Smooth muscle cell (in vitro differentiated cells): Measurements from ENCODE around the gene GALNT18. TPM values are rescaled to one million over a fixed set of nuclear protein-coding genes. Genes with fewer than 3 reads are reported as not detected.

Experiments used
- DNase-seq: peaks from one replicate; lab custom pipeline; 2025; ENCODE audit not compliant: unreplicated experiment; lab: John Stamatoyannopoulos, UW
- H2AFZ ChIP-seq: fragments of 200-600 bp; sonication (generic); 2 replicates; pipeline ENCODE4 v1.6.0; 2016; ENCODE audit warnings: antibody characterized with exemption, low read depth, mild to moderate bottlenecking
- H3F3A ChIP-seq: fragments of 200-600 bp; sonication (generic); 2 replicates; pipeline ENCODE4 v1.6.0; 2017; ENCODE audit warnings: antibody characterized with exemption, low read depth
- H3K27ac ChIP-seq: fragments of 200-600 bp; sonication (generic); 2 replicates; pipeline ENCODE4 v1.5.1; 2016; ENCODE audit warnings: low read depth, mild to moderate bottlenecking
- H3K27me3 ChIP-seq: fragments of 200-600 bp; sonication (generic); 2 replicates; pipeline ENCODE4 v1.6.1; 2016; ENCODE audit warnings: low read depth, mild to moderate bottlenecking
- H3K36me3 ChIP-seq: fragments of 200-600 bp; sonication (generic); 2 replicates; pipeline ENCODE4 v1.5.1; 2016; ENCODE audit warnings: low read depth
- H3K4me1 ChIP-seq: fragments of 200-600 bp; sonication (generic); 2 replicates; pipeline ENCODE4 v1.5.1; 2016; ENCODE audit warnings: low read depth
- H3K4me2 ChIP-seq: fragments of 200-600 bp; sonication (generic); 2 replicates; pipeline ENCODE4 v1.6.0; 2016; ENCODE audit warnings: mild to moderate bottlenecking
- H3K4me3 ChIP-seq: fragments of 200-600 bp; sonication (generic); 2 replicates; pipeline ENCODE4 v1.5.1; 2016; ENCODE audit warnings: mild to moderate bottlenecking
- H3K79me2 ChIP-seq: fragments of 200-600 bp; sonication (generic); 2 replicates; pipeline ENCODE4 v1.6.0; 2016; ENCODE audit warnings: low read depth, mild to moderate bottlenecking
- H3K9ac ChIP-seq: fragments of 200-600 bp; sonication (generic); 2 replicates; pipeline ENCODE4 v1.6.0; 2016; ENCODE audit warnings: low read depth
- H3K9me3 ChIP-seq: fragments of 200-600 bp; sonication (generic); replicated peaks from 2 replicates; pipeline ENCODE4 v1.5.1; 2016; ENCODE audit warnings: low read depth
- H4K20me1 ChIP-seq: fragments of 200-600 bp; sonication (generic); 2 replicates; pipeline ENCODE4 v1.6.0; 2016; ENCODE audit warnings: low read depth
- WGBS: methylation state at CpG from one replicate; pipeline ENCODE4 v1.1.7; 2016; ENCODE audit warnings: low lambda C conversion rate; 5-methylcytosine and 5-hydroxymethylcytosine counted together
- polyA plus RNA-seq: library from polyadenylated mRNA; unstranded; fragments of >200 nt; fragmentation: Nextera tagmentation; extraction: Ambion mirVana; gene quantifications from 2 replicates; pipeline ENCODE4 v1.2.1, GENCODE V29; 2016
- total RNA-seq: library from RNA; depleted of rRNA; stranded (reverse); fragments of >200 nt; gene quantifications from 2 replicates; pipeline ENCODE4 v1.2.3, GENCODE V29; 2014
- TF ChIP-seq, protein P1 (sequence below): fragments of 200-600 bp; sonication (generic); IDR thresholded peaks from 2 replicates; pipeline ENCODE4 v1.5.1; 2017; ENCODE audit warnings: borderline replicate concordance, mild to moderate bottlenecking, antibody characterized with exemption; ENCODE audit not compliant: insufficient read depth, poor library complexity, severe bottlenecking

GALNT18 gene
- total and polyA plus RNA-seq, 2 experiments from 2014 or later = 11.5 to 16.3 TPM

DNA sequence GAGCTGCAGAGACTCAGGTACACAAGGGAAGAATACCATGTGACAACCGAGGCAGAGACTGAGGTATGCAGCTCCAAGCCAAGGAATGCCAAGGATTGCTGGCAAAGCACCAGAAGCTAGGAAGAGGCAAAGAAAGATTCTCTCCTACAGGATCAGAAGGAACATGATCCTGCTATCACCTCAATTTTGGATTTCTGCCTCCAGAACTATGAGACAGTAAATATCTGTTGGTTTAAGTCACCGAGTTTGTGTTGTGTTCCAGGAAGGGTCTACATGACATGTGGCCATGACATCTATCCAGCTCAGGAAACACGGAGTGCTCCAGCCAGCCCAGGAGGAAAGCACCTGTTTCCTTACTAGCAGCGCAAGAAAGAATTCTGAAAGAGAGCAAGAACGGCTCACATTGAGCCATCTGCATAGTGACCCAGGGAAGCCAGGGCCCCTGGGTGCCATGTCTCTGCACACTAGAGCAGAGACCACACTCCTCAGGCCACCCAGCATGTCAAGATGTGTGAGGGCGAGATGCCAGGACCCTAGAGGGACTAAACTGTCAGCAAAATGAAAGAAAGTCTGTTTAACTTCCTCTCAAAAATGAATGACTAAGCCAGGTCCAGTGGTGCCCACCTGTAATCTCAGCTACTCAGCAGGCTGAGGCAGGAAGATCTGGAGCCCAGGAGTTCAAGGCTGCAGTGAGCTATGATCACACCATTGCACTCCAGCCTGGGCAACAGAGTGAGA, 35.6 kb upstream of the GALNT18 start:
- H3K27ac ChIP-seq = no peak overlapping the region
- no peaks in the 10 kb centered on the region for H3F3A ChIP-seq
- no peak overlapping the region for H2AFZ ChIP-seq
- peaks cover 39% of the 10 kb centered on the region for H3K27me3 ChIP-seq
- H3K9ac ChIP-seq = no peak overlapping the region
- no peaks in the 10 kb centered on the region for H3K4me1 ChIP-seq
- H3K9me3 ChIP-seq = no peaks in the 10 kb centered on the region
- no peaks in the 10 kb centered on the region for H4K20me1 ChIP-seq
- H3K4me2 ChIP-seq = no peak overlapping the region
- H3K79me2 ChIP-seq = no peaks in the 10 kb centered on the region
- no peak for DNase-seq
- H3K36me3 ChIP-seq = no peaks in the 10 kb centered on the region
- 88% methylated on average over 6 of the region's 6 CpGs for WGBS
- H3K4me3 ChIP-seq = no peak overlapping the region
- TF ChIP-seq, protein P1, sequence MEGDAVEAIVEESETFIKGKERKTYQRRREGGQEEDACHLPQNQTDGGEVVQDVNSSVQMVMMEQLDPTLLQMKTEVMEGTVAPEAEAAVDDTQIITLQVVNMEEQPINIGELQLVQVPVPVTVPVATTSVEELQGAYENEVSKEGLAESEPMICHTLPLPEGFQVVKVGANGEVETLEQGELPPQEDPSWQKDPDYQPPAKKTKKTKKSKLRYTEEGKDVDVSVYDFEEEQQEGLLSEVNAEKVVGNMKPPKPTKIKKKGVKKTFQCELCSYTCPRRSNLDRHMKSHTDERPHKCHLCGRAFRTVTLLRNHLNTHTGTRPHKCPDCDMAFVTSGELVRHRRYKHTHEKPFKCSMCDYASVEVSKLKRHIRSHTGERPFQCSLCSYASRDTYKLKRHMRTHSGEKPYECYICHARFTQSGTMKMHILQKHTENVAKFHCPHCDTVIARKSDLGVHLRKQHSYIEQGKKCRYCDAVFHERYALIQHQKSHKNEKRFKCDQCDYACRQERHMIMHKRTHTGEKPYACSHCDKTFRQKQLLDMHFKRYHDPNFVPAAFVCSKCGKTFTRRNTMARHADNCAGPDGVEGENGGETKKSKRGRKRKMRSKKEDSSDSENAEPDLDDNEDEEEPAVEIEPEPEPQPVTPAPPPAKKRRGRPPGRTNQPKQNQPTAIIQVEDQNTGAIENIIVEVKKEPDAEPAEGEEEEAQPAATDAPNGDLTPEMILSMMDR = no peak

DNA sequence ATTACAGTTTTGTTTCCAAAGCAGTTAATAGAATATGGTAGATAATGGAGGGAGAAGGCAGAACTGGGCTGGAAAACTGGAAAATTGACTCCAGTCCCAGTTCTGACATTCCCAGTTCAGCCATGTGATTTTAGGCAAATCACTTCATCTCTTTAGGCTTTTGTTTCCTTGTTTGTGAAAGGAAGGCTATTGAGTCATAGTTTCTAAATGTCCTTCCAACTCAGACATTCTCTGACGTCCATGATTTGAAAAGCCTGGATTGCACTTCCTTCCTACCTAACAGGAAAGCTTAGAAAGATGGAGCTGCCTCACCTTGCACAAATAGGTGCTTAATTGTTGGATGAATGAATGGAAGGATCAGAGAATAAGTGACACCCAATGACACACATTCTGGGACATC, 19.8 kb upstream of the GALNT18 start:
- no peaks in the 10 kb centered on the region for H3K79me2 ChIP-seq
- TF ChIP-seq, protein P1 = no peak

DNA sequence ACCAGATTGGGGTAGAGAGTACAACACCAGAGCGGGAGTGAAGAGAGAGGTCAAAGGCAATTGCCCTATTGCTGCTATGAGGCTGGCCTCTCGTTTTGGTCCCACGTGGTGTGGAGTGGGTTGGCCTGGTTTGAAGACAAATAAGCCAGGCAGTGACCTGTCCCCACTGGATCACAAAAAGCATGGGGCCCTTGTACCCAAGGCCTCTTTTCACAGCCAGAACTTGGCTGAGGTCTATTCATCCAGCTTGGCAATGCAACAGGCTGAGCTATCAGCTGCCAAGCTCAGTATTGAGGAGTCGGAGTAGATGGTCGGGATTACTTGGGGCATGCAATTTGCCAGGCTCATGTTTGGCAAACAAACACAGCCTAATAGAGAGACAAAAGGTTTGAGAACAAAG, 19.2 kb upstream of the GALNT18 start:
- H3F3A ChIP-seq = no peaks in the 10 kb centered on the region
- H3K27me3 ChIP-seq = no peaks in the 10 kb centered on the region
- H3K4me2 ChIP-seq = no peak overlapping the region
- WGBS = 93% methylated on average over 5 of the region's 5 CpGs
- no peaks in the 10 kb centered on the region for H3K4me1 ChIP-seq
- no peaks in the 10 kb centered on the region for H3K9me3 ChIP-seq
- H3K27ac ChIP-seq = no peak overlapping the region
- no peaks in the 10 kb centered on the region for H3K36me3 ChIP-seq
- DNase-seq = no peak
- no peak overlapping the region for H3K4me3 ChIP-seq
- no peak overlapping the region for H3K9ac ChIP-seq
- no peak overlapping the region for H2AFZ ChIP-seq
- H4K20me1 ChIP-seq = no peaks in the 10 kb centered on the region
- TF ChIP-seq, protein P1 = no peak
- H3K79me2 ChIP-seq = no peaks in the 10 kb centered on the region

More for the DNA sequence above, 19.8 kb upstream of the GALNT18 start:
- H3K36me3 ChIP-seq = no peaks in the 10 kb centered on the region
- H3F3A ChIP-seq = no peaks in the 10 kb centered on the region
- no peaks in the 10 kb centered on the region for H3K27me3 ChIP-seq
- H3K9me3 ChIP-seq = no peaks in the 10 kb centered on the region
- no peak overlapping the region for H3K27ac ChIP-seq
- no peaks in the 10 kb centered on the region for H4K20me1 ChIP-seq
- H3K4me2 ChIP-seq = no peak overlapping the region
- H3K4me1 ChIP-seq = no peaks in the 10 kb centered on the region
- no peak overlapping the region for H3K9ac ChIP-seq
- 50% methylated on average over 1 of the region's 1 CpG for WGBS
- H3K4me3 ChIP-seq = no peak overlapping the region
- DNase-seq = no peak
- no peak overlapping the region for H2AFZ ChIP-seq

DNA sequence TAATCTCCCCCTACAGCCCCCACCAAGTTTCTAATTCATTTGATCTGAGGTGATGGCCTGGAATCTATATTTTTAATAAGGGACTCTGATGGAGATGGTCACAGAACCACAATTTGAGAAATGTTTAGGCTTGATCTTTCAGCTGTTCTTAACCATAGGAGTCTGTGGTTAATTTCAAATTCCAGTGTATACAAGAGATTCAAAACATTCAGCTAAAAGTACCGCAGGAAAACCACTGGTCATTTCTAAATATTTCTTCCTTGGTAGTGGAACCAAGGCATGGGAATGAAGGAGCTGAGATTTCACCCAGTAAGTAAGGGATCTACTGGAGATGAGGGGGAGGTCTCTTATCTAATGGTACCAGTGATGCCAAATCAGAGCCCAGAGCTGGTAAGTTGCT, 18.3 kb upstream of the GALNT18 start:
- Histone ChIP-seq H3K4me1 (no peaks in the 10 kb centered on the region), H4K20me1 (no peaks in the 10 kb centered on the region), H3K9me3 (no peaks in the 10 kb centered on the region), H3F3A (no peaks in the 10 kb centered on the region), H3K27ac (no peak overlapping the region), H3K4me3 (no peak overlapping the region), H3K36me3 (no peaks in the 10 kb centered on the region), H3K27me3 (no peaks in the 10 kb centered on the region), H2AFZ (no peak overlapping the region), H3K4me2 (peak overlapping the region; percentile 16), H3K79me2 (no peaks in the 10 kb centered on the region), H3K9ac (no peak overlapping the region)
- no peak for DNase-seq
- WGBS = 33% methylated on average over 1 of the region's 1 CpG
- TF ChIP-seq, protein P1 = no peak
